Heart left ventricle (tissue), 16 donors: Measurements from ENCODE around the gene DCAF6. TPM values are rescaled to one million over a fixed set of nuclear protein-coding genes. Genes with fewer than 3 reads are reported as not detected.
"Not testable (repeated sequence)": the region's sequence is repeated elsewhere in the genome, so short reads cannot be mapped to it uniquely, and the experiment has no call there.

ENCODE experiments used
- ATAC-seq, 4 donors: fragments of 200-7000 bp; cut with Tn5 transposase; one replicate each; pipeline ENCODE4 v1.9.1; 2020 to 2022; ENCODE audit warnings: moderate library complexity in 4 of 4, mild to moderate bottlenecking in 3 of 4, moderate number of reproducible peaks in 1 of 4
- DNase-seq, 5 donors: peaks; one replicate each; pipeline ENCODE4 v3.0.0-alpha.2; 2020
- H3K27ac ChIP-seq, 12 donors: fragments of 200-600 bp; sonication (generic) in 4 of 12; one replicate each; pipeline versions ENCODE4 v1.5.0 to v1.8.0; 2016 to 2022; ENCODE audit warnings: mild to moderate bottlenecking in 2 of 12
- H3K27me3 ChIP-seq, 9 donors: fragments of 200-600 bp; sonication (generic) in 2 of 9; one replicate each; pipeline versions ENCODE4 v1.5.1 to v1.8.0; 2016 to 2022; ENCODE audit warnings: mild to moderate bottlenecking in 3 of 9
- H3K36me3 ChIP-seq, 9 donors: fragments of 200-600 bp; sonication (generic) in 2 of 9; one replicate each; pipeline versions ENCODE4 v1.5.0 to v1.8.0; 2018 to 2022; ENCODE audit warnings: mild to moderate bottlenecking in 2 of 9
- H3K4me1 ChIP-seq, 12 donors: fragments of 200-600 bp; sonication (generic) in 4 of 12; one replicate each; pipeline versions ENCODE4 v1.5.0 to v1.8.0; 2016 to 2022; ENCODE audit warnings: mild to moderate bottlenecking in 3 of 12
- H3K4me3 ChIP-seq, 12 donors: fragments of 200-600 bp; sonication (generic) in 4 of 12; one replicate each; pipeline versions ENCODE4 v1.5.0 to v1.8.0; 2017 to 2022; ENCODE audit warnings: mild to moderate bottlenecking in 9 of 12, moderate library complexity in 4 of 12
- H3K9me3 ChIP-seq, 12 donors: fragments of 200-600 bp; sonication (generic) in 4 of 12; one replicate each; pipeline versions ENCODE4 v1.5.0 to v1.8.0; 2016 to 2022; ENCODE audit warnings: mild to moderate bottlenecking in 1 of 12
- POLR2A ChIP-seq, 2 donors: fragments of 450-650 bp; IDR thresholded peaks; one replicate each; pipeline ENCODE4 v1.6.1; 2017; ENCODE audit warnings: antibody characterized with exemption in 2 of 2, mild to moderate bottlenecking in 2 of 2, moderate library complexity in 2 of 2
- WGBS, 4 donors: extraction: QIAGEN DNeasy Blood & Tissue Kit in 2 of 4; methylation state at CpG; one replicate each; pipeline versions ENCODE4 v1.1.5 to v1.1.7; 2013 to 2018; 5-methylcytosine and 5-hydroxymethylcytosine counted together
- intact Hi-C, 10 donors: fragments of 100-400 bp; cut with DNase I; formaldehyde crosslinking; loops; one replicate each; pipeline versions ENCODE4 v1.11.1 to v1.14.2; 2022
- long read RNA-seq, 3 donors: library from polyadenylated mRNA; unstranded; transcript quantifications; one replicate each; pipeline ENCODE4 v2.0.0, GENCODE V29; 2020 to 2021
- polyA plus RNA-seq, 2 donors: library from polyadenylated mRNA; stranded (reverse); fragments of 200-250 nt; gene quantifications; one replicate each; pipeline ENCODE4 v1.2.3, GENCODE V29; 2013
- total RNA-seq, 9 donors: library from RNA; depleted of rRNA in 2 of 9; stranded (reverse); fragments of >200 nt in 2 of 9; fragmentation: NEBNext Ultra II Directional in 3 of 9; extraction: Animal tissue kit (Norgen Biotek cat#: 25700) in 3 of 9; gene quantifications; one replicate each; pipeline versions ENCODE4 v1.1.0 to v1.2.4, GENCODE V29; 2016 to 2023
- TF ChIP-seq, protein P1 (sequence below), 12 donors: fragments of 200-600 bp; sonication (generic) in 4 of 12; IDR thresholded peaks; one replicate each; pipeline versions ENCODE4 v1.5.0 to v1.8.0; 2018 to 2022; ENCODE audit warnings: antibody characterized with exemption in 12 of 12, mild to moderate bottlenecking in 5 of 12
- donor health status: ischemic (EF 13 %, LVEDD 7.1; RV severe dilation, severe dysfunction).
- donor health status: healthy with polysubstance abuse.
- donor health status: DM: no; HTN: yes; CAD: no.
- donor health status: DM: no; HTN: no; CAD: no.
- donor health status: ischemic (EF 25% LVEDD 6.9; RV normal size, moderate dysfunction).
- donor health status: ischemic (EF 25% LVEDD 5.7; RV mildly dilated, moderate dysfunction).
- donor health status: healthy.
- donor health status: DM: yes; HTN: yes; CAD: no.
- donor health status: ischemic (EF 35%, LVEDD 5.7; RV mildly dilated, moderate dysfunction).
- donor health status: nonischemic (EF 11% LVEDD 7.7; RV severe dilation, severe dysfunction).
- donor health status: DM: yes; HTN: yes; CAD: no.
- donor health status: PGD.
- donor health status: ischemic (EF 29% LVEDD 5.4; RV normal size, mild dysfunction).
- donor health status: nonischemic (EF 23%, LVEDD 6.1; RV moderate dilation, normal function).

Gene DCAF6, protein sequence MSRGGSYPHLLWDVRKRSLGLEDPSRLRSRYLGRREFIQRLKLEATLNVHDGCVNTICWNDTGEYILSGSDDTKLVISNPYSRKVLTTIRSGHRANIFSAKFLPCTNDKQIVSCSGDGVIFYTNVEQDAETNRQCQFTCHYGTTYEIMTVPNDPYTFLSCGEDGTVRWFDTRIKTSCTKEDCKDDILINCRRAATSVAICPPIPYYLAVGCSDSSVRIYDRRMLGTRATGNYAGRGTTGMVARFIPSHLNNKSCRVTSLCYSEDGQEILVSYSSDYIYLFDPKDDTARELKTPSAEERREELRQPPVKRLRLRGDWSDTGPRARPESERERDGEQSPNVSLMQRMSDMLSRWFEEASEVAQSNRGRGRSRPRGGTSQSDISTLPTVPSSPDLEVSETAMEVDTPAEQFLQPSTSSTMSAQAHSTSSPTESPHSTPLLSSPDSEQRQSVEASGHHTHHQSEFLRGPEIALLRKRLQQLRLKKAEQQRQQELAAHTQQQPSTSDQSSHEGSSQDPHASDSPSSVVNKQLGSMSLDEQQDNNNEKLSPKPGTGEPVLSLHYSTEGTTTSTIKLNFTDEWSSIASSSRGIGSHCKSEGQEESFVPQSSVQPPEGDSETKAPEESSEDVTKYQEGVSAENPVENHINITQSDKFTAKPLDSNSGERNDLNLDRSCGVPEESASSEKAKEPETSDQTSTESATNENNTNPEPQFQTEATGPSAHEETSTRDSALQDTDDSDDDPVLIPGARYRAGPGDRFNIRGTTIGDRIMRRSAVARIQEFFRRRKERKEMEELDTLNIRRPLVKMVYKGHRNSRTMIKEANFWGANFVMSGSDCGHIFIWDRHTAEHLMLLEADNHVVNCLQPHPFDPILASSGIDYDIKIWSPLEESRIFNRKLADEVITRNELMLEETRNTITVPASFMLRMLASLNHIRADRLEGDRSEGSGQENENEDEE
- 100 to 1,000 TPM; 145 to 245 (median 180) TPM for total RNA-seq
- polyA plus RNA-seq, result 100 to 1,000 TPM in 1 of 2 donors, 10 to 100 TPM in 1; 66.9 to 109 TPM
- long read RNA-seq, donor 1, transcript DCAF6-201 (19 exons, 3,186 nt), result minor isoform, 12 of 344 reads
- long read RNA-seq, donor 1, transcript DCAF6-202 (22 exons, 3,349 nt), result minor isoform, 41 of 344 reads
- long read RNA-seq, donor 1, transcript DCAF6-203 (20 exons, 3,302 nt), result major isoform, 42 of 344 reads
- long read RNA-seq, donor 1, partial matches to known transcripts, result 124 of 344 reads
- long read RNA-seq, donor 1, other reads (novel, unspliced or antisense), result 125 of 344 reads
- long read RNA-seq, donor 2, transcript DCAF6-202 (22 exons, 3,349 nt), result minor isoform, 27 of 683 reads
- long read RNA-seq, donor 2, transcript DCAF6-201 (19 exons, 3,186 nt), result minor isoform, 20 of 683 reads
- long read RNA-seq, donor 2, transcript DCAF6-203 (20 exons, 3,302 nt), result major isoform, 80 of 683 reads
- long read RNA-seq, donor 2, partial matches to known transcripts, result 334 of 683 reads
- long read RNA-seq, donor 2, other reads (novel, unspliced or antisense), result 222 of 683 reads
- long read RNA-seq, donor 3, transcript DCAF6-201 (19 exons, 3,186 nt), result major isoform, 33 of 318 reads
- long read RNA-seq, donor 3, transcript DCAF6-203 (20 exons, 3,302 nt), result minor isoform, 28 of 318 reads
- long read RNA-seq, donor 3, transcript DCAF6-202 (22 exons, 3,349 nt), result minor isoform, 25 of 318 reads
- long read RNA-seq, donor 3, partial matches to known transcripts, result 107 of 318 reads
- long read RNA-seq, donor 3, other reads (novel, unspliced or antisense), result 125 of 318 reads

DNA sequence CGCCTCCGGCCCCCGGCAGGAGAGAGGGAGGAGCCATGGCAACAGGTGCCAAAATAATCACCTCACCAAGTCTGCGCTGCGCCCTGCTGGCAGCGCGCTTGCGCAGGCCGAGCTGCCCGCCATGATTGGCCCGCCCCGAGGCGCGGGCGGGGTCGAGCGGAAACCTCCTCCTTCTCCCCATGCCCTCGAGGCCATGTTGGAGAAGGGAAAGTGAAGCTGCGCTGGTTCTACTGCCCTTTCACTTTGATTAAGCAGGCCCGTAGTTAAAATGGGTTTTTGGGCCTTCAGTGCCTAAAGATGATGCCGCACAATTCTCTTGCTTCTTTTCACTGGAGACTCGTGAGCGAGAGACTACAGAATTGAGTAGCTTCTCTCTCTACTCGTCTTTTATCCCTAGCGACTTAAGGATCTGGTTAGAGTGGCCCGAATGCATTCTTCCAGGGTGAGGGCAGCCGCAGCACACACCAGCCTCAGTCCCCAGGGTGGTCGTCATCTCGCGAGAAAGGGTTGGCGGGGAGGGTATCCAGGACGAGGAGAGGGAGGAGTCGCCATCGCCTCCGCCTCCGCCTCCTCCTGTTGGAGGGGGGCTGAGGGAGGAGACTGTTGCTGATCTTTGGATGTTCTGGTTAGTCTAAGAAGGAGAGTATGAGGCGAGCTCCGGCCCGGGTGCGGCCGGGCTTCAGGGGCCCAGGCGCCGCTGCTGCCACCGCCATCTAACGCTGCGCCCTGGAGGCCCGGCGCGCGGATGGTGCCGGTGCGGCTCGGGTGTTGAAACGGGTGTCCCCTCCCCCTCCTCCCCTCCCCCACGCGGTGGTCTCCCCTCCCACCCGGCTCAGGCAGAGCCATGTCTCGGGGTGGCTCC lies at the start of gene DCAF6:
Gene DCAF6 (plus strand): TSS at position 616 of the 862 bp plus-strand sequence. CDS start 229 bp downstream, at position 845.
- Histone ChIP-seq H3K36me3 (no peaks in the 10 kb centered on the region), H3K4me3 (peak within 1 kb of the TSS; percentile 72 to 97 (median 82)), H3K27ac (peak within 1 kb of the TSS; percentile 93 to 99 (median 96)), H3K27me3 (no peaks in the 10 kb centered on the region), H3K9me3 (no peaks in the 10 kb centered on the region), H3K4me1 (peaks cover 0 to 58% (median 38%) of the 10 kb centered on the region in 12 donors)
- ATAC-seq (peak; percentile 91 to 96 (median 94)), DNase-seq (peak; percentile 98)
- intact Hi-C loops, result loop anchor here (5.0 to 10.0 kb wide), 10 partner anchors 61 to 714 kb away; partner anchors contain the start of genes MPZL1 (in 5 of the 10), POU2F1 (in 1 of the 10) and TIPRL (in 1 of the 10)
- WGBS, 4 donors, result 0 to 1% (median 0%) methylated on average over 25 to 58 of the region's 58 CpGs
- TF ChIP-seq POLR2A (IDR thresholded peaks at IDR 0.05), result peak; percentile 76 to 95
- TF ChIP-seq, protein P1, sequence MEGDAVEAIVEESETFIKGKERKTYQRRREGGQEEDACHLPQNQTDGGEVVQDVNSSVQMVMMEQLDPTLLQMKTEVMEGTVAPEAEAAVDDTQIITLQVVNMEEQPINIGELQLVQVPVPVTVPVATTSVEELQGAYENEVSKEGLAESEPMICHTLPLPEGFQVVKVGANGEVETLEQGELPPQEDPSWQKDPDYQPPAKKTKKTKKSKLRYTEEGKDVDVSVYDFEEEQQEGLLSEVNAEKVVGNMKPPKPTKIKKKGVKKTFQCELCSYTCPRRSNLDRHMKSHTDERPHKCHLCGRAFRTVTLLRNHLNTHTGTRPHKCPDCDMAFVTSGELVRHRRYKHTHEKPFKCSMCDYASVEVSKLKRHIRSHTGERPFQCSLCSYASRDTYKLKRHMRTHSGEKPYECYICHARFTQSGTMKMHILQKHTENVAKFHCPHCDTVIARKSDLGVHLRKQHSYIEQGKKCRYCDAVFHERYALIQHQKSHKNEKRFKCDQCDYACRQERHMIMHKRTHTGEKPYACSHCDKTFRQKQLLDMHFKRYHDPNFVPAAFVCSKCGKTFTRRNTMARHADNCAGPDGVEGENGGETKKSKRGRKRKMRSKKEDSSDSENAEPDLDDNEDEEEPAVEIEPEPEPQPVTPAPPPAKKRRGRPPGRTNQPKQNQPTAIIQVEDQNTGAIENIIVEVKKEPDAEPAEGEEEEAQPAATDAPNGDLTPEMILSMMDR (IDR thresholded peaks at IDR 0.05), result no peak

DNA sequence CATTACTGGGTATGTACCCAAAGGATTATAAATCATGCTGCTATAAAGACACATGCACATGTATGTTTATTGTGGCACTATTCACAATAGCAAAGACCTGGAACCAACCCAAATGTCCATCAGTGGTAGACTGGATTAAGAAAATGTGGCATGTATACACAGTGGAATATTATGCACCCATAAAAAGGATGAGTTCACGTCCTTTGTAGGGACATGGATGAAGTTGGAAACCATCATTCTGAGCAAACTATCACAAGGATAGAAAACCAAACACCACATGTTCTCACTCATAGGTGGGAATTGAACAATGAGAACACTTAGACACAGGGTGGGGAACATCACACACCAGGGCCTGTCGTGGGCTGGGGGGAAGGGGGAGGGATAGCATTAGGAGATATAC lies 49.3 kb upstream of the DCAF6 start:
- not testable (repeated sequence) for H3K27me3 ChIP-seq

DNA sequence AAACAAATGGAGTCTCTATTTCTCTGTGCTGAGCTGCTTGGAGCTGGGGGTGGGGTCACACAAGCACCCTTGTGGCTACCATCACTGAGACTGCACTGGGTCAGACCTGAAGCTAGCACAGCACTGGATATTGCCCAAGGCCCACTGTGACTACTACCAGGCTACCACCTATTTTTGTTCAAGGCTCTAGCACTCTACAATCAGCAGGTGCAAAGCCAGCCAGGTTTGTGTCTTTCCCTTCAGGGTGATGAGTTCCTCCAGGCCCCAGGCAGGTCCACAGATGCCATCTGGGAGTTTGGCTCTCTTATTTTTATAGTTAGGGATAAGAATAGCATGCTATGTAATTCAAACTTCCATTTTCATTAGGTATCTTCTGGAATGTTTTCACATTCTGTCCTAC lies 46.1 kb upstream of the DCAF6 start:
- H3K27me3 ChIP-seq, result no peaks in the 10 kb centered on the region
- intact Hi-C loops, result no loop called here
- ATAC-seq (peak; percentile 27 to 55 (median 33)), DNase-seq (no peak)
- no peak overlapping the region for H3K4me3 ChIP-seq
- H3K9me3 ChIP-seq, result peaks cover 0 to 5% (median 0%) of the 10 kb centered on the region in 12 donors
- H3K36me3 ChIP-seq, result no peaks in the 10 kb centered on the region
- TF ChIP-seq, protein P1 (IDR thresholded peaks at IDR 0.05), result no peak
- no peak for TF ChIP-seq POLR2A (IDR thresholded peaks at IDR 0.05)
- H3K4me1 ChIP-seq, result no peaks in the 10 kb centered on the region
- H3K27ac ChIP-seq, result no peak overlapping the region

More for the DNA sequence above, 49.3 kb upstream of the DCAF6 start:
- WGBS, 4 donors, result 80 to 91% (median 89%) methylated on average over 2 of the region's 2 CpGs
- H3K4me1 ChIP-seq, H3K9me3 ChIP-seq, DNase-seq, intact Hi-C loops, H3K27ac ChIP-seq, ATAC-seq, H3K36me3 ChIP-seq, H3K4me3 ChIP-seq: not testable (repeated sequence)
